Bladder microvascular endothelial cell (primary cell): ENCODE results near the gene DIMT1. TPM values are rescaled to one million over a fixed set of nuclear protein-coding genes. Genes with fewer than 3 reads are reported as not detected.

Experiments
- total RNA-seq: library from RNA; depleted of rRNA; stranded (reverse); fragments of >200 nt; gene quantifications from 2 replicates; pipeline ENCODE4 v1.2.3, GENCODE V29; 2014

DIMT1 gene
- total RNA-seq, result 19.3 and 63.7 TPM in 2 replicates

DNA sequence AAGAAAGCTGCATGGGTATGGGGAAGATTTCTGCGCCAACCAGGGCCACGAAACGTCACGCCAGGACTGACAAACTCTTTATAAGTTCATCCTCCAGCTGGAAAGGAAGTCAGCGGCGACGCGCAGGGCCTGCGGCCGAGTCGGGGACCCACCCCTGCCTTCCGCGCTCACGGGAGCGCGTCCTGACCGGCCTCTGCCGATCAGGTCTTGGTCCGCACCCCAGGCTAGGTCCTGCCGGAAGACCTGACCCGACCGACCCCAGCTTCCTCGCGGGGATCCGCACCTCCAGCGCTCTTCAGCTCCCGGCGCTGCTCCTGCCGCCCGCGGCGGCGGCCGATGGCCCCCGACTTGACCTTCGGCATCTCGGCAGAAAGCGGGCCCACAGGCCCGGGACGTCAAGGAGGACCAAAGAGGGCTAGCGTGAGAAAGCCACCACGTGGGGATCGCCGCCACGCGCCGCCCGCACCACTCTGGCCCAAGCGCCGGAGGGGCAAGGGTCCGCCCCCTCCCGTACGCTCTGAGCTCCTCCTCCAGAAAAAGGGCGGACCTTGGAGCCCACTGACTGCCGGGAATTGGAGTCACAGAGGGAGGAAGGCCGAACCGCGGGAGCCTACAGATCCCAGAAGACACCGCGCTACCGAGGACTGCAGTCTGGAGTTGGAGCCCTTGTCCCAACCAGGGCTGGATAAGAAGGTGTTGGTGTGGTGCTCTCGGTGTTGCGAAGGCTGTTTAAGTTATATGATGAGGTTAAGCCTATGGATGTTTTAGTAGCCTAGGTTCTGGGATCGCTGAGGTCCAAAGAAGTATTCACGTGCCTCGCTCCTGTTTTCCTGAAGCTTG, at the start of gene DIMT1:
DIMT1 (minus strand) TSS at position 495 of the 840 bp plus-strand sequence; CDS start at position 362, 133 bp downstream.

DNA sequence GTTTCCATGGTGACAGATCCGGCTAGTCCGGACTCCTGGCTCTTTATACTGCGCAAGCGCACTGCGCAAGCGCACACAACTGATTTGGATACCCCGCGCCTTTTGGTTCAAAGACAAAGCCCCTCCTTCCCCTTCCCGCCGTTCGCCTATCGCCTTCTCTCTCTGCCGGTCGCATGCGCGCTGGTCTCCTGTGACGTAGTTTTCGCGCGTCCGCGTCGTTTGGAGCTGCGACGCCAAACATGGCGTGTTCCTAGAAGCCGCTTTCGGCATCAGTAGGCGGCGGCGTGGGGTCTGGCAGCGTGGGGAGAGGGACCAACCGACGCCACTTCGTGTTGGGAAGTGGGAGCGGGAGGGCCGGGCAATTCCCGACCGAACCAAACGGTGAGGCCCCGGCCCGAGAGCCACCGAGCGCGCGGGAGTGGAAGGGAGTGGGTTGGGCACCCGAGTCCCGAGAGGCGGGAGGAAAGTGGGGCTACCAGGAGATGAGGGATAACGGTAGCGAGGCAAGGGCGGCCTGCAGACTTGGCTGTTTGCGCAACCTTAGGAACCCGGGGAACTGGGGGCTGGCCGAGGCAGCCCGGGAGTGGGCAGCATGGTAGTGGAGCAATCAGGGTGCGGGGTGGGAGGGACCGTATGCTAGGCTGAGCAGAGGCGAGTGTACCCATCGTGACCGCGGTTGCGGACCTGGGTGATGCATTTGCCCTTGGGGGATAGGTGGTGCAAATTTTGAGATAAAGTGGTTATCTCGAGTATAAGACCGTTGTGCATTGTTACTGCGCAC, 9.0 kb upstream of the DIMT1 start, which contains the start of gene IPO11:
IPO11 (plus strand) TSS at position 215 of the 781 bp plus-strand sequence. CDS start 24,517 bp downstream, outside the sequence.

Other genes starting within 250 kb of the DIMT1 start
- 50.7 and 108 TPM in 2 replicates for gene KIF2A, start 97.7 kb downstream of the DIMT1 start, total RNA-seq
- gene IPO11, start 8.9 kb upstream of the DIMT1 start, total RNA-seq, result 70.7 and 129 TPM in 2 replicates
- gene LRRC70, start 174.9 kb upstream of the DIMT1 start, total RNA-seq, result 24.0 and 46.3 TPM in 2 replicates